MM.1S (cell line): Measurements from ENCODE around the gene SPAG16.

Experiments
- DNase-seq: peaks from one replicate; pipeline ENCODE4 v3.0.0-alpha.2; 2015
- H2AFZ ChIP-seq: fragments of 300-600 bp; sonication (generic); 2 replicates; pipeline ENCODE4 v1.6.0; 2016; ENCODE audit warnings: antibody characterized with exemption, low read length
- H3F3A ChIP-seq: fragments of 300-600 bp; sonication (generic); 2 replicates; pipeline ENCODE4 v1.6.1; 2016; ENCODE audit warnings: mild to moderate bottlenecking, antibody characterized with exemption, low read length, moderate library complexity, mixed read lengths; ENCODE audit not compliant: insufficient read depth
- H3K27ac ChIP-seq: fragments of 300-600 bp; sonication (generic); 2 replicates; pipeline ENCODE4 v1.5.1; 2016; ENCODE audit warnings: mild to moderate bottlenecking, low read length
- H3K27me3 ChIP-seq: fragments of 300-600 bp; sonication (generic); replicated peaks from 2 replicates; pipeline ENCODE4 v1.6.0; 2016; ENCODE audit warnings: low read length; ENCODE audit not compliant: insufficient read depth
- H3K36me3 ChIP-seq: fragments of 300-600 bp; sonication (generic); replicated peaks from 2 replicates; pipeline ENCODE4 v1.6.1; 2016; ENCODE audit warnings: mild to moderate bottlenecking, low read length, mixed read lengths; ENCODE audit not compliant: insufficient read depth
- H3K4me1 ChIP-seq: fragments of 300-600 bp; sonication (generic); 2 replicates; pipeline ENCODE4 v1.6.1; 2016; ENCODE audit warnings: low read length, mixed read lengths
- H3K4me2 ChIP-seq: fragments of 300-600 bp; sonication (generic); 2 replicates; pipeline ENCODE4 v1.6.0; 2016; ENCODE audit warnings: low read depth, low read length
- H3K4me3 ChIP-seq: fragments of 300-600 bp; sonication (generic); 2 replicates; pipeline ENCODE4 v1.5.1; 2016; ENCODE audit warnings: low read length, mixed read lengths
- H3K79me2 ChIP-seq: fragments of 300-600 bp; sonication (generic); 2 replicates; pipeline ENCODE4 v1.6.1; 2016; ENCODE audit warnings: mixed run types, low read length, mixed read lengths
- H3K9ac ChIP-seq: fragments of 300-600 bp; sonication (generic); 2 replicates; pipeline ENCODE4 v1.6.1; 2016; ENCODE audit warnings: low read length, mixed read lengths
- H3K9me2 ChIP-seq: fragments of 300-600 bp; sonication (generic); replicated peaks from 2 replicates; pipeline ENCODE4 v1.6.1; 2016; ENCODE audit warnings: mild to moderate bottlenecking, low read length, mixed read lengths; ENCODE audit not compliant: insufficient read depth
- H3K9me3 ChIP-seq: fragments of 300-600 bp; sonication (generic); replicated peaks from 2 replicates; pipeline ENCODE4 v1.6.1; 2016; ENCODE audit warnings: mild to moderate bottlenecking, low read length, mixed read lengths; ENCODE audit not compliant: insufficient read depth
- H4K20me1 ChIP-seq: fragments of 300-600 bp; sonication (generic); 2 replicates; pipeline ENCODE4 v1.6.1; 2016; ENCODE audit warnings: mild to moderate bottlenecking, low read length, moderate library complexity, mixed read lengths; ENCODE audit not compliant: insufficient read depth
- CTCF ChIP-seq: fragments of 300-600 bp; sonication (generic); IDR thresholded peaks from 2 replicates; pipeline ENCODE4 v1.5.1; 2016; ENCODE audit warnings: antibody characterized with exemption, low read length, mixed read lengths
- EZH2 ChIP-seq: fragments of 300-600 bp; sonication (generic); optimal IDR thresholded peaks from 2 replicates; pipeline ENCODE3; 2017; ENCODE audit warnings: low read depth, mild to moderate bottlenecking, antibody characterized with exemption, low read length, mixed read lengths
- EZH2phosphoT487 ChIP-seq: fragments of 300-600 bp; sonication (generic); IDR thresholded peaks from 2 replicates; pipeline ENCODE4 v1.6.1; 2018; ENCODE audit warnings: antibody characterized with exemption, low read length

Gene SPAG16

DNA sequence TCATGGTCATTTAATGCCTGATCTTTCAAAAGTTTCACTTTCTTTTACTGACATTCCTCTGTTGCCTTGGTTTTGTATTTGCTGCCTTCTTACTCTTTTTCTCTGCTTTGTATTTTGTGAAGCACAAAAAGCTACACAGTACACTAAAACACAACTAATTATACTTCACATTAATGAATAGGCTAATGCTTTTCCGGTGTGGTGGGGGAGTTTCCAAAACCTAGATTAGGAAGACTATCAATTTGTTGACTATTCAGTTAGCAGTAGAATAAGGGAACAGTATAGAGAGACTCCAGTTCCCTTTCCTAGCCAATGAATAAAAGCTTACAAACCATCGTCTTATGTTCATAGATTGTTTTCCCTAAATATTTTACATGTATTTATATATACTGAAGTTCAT, 468.3 kb downstream of the SPAG16 start:
- H3K9me2 ChIP-seq, result no peaks in the 10 kb centered on the region
- H2AFZ ChIP-seq, result no peak overlapping the region
- H3K27ac ChIP-seq, result no peak overlapping the region
- H3K27me3 ChIP-seq, result no peaks in the 10 kb centered on the region
- no peaks in the 10 kb centered on the region for H3K4me1 ChIP-seq
- H3K4me2 ChIP-seq, result peak overlapping the region; percentile 6; the same call in 1 of the 2 replicates
- no peaks in the 10 kb centered on the region for H3F3A ChIP-seq
- no peaks in the 10 kb centered on the region for H3K36me3 ChIP-seq
- DNase-seq, result no peak
- H3K79me2 ChIP-seq, result no peaks in the 10 kb centered on the region
- no peak overlapping the region for H3K4me3 ChIP-seq
- H4K20me1 ChIP-seq, result no peaks in the 10 kb centered on the region
- H3K9me3 ChIP-seq, result no peaks in the 10 kb centered on the region
- H3K9ac ChIP-seq, result no peak overlapping the region
- TF ChIP-seq EZH2phosphoT487 (no peak), CTCF (no peak), EZH2 (no peak)

GRCh38 chr2:213757525-213757924, 473.3 kb downstream of the SPAG16 start:
- Histone ChIP-seq H3K4me2 (no peak overlapping the region), H3K9me3 (no peaks in the 10 kb centered on the region), H3K9me2 (no peaks in the 10 kb centered on the region), H2AFZ (no peak overlapping the region), H3K9ac (no peak overlapping the region), H3K4me3 (no peak overlapping the region), H3F3A (no peaks in the 10 kb centered on the region), H3K27ac (no peak overlapping the region), H3K27me3 (peaks cover 19% of the 10 kb centered on the region), H3K4me1 (no peaks in the 10 kb centered on the region), H3K36me3 (no peaks in the 10 kb centered on the region), H4K20me1 (no peaks in the 10 kb centered on the region), H3K79me2 (no peaks in the 10 kb centered on the region)
- TF ChIP-seq CTCF, result no peak
- no peak for DNase-seq

DNA sequence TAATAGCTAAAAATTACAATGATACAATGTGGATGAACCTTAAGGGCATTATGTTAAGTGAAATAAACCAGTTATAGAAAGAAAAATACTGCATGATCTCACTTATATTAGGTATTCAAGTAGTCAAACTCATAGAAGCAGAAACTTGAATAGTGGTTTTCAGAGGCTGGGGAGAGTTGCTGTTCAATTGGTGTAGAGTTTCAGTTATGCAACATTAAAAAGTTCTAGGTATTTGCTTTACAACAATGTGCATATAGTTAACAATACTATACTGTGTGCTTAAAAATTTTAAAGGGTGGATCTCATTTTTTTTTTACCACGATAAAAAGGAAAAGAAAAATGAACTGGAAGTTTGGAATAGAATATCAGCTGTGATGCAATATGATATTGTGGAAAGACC, 479.1 kb downstream of the SPAG16 start:
- Histone ChIP-seq H3K9me2 (no peaks in the 10 kb centered on the region), H3K36me3 (no peaks in the 10 kb centered on the region), H3K9me3 (no peaks in the 10 kb centered on the region), H3K79me2 (no peaks in the 10 kb centered on the region), H3F3A (no peaks in the 10 kb centered on the region; the same call in none of the 2 replicates), H3K4me3 (no peak overlapping the region), H3K4me2 (no peak overlapping the region), H3K27ac (no peak overlapping the region), H3K9ac (no peak overlapping the region), H3K4me1 (peaks cover 8% of the 10 kb centered on the region; the same call in 1 of the 2 replicates), H2AFZ (no peak overlapping the region), H4K20me1 (no peaks in the 10 kb centered on the region), H3K27me3 (peaks cover 52% of the 10 kb centered on the region)
- no peak for DNase-seq
- no peak for TF ChIP-seq EZH2phosphoT487

- H3K4me2 ChIP-seq, result no peak overlapping the region
- H4K20me1 ChIP-seq, result no peaks in the 10 kb centered on the region
- H3K9ac ChIP-seq, result no peak overlapping the region
- no peaks in the 10 kb centered on the region; the same call in none of the 2 replicates for H3F3A ChIP-seq
- H3K9me3 ChIP-seq, result no peaks in the 10 kb centered on the region
- peaks cover 58% of the 10 kb centered on the region for H3K27me3 ChIP-seq
- no peak overlapping the region for H2AFZ ChIP-seq
- no peaks in the 10 kb centered on the region for H3K79me2 ChIP-seq
- TF ChIP-seq EZH2 (no peak), EZH2phosphoT487 (no peak), CTCF (no peak)
- H3K4me3 ChIP-seq, result no peak overlapping the region
- peaks cover 8% of the 10 kb centered on the region; the same call in 1 of the 2 replicates for H3K4me1 ChIP-seq
- DNase-seq, result no peak
- no peaks in the 10 kb centered on the region for H3K36me3 ChIP-seq
- H3K27ac ChIP-seq, result no peak overlapping the region
- H3K9me2 ChIP-seq, result no peaks in the 10 kb centered on the region
Measured at GRCh38 chr2:213763963-213764362, 479.7 kb downstream of the SPAG16 start.
